ENCODE results near the gene CALHM2.

Gene CALHM2

GRCh38 chr10:103497161-103497915 lies 45.2 kb upstream of the CALHM2 start:
- no peaks in the 10 kb centered on the region for H3K36me3 ChIP-seq (ENCODE audit: control insufficient read depth, insufficient read depth, low read length)
- TF ChIP-seq CTCF (IDR thresholded peaks at IDR 0.05; ENCODE audit: insufficient read depth, low read length, poor library complexity, severe bottlenecking) = no peak
- no peak for DNase-seq (ENCODE audit: extremely low read depth, insufficient read length)
- peaks cover 5% of the 10 kb centered on the region for H3K27me3 ChIP-seq (replicated peaks; ENCODE audit: control insufficient read depth, insufficient read depth, low read length)
- no peak overlapping the region for H3K4me3 ChIP-seq (replicated peaks; ENCODE audit: low read depth, low read length)

- TF ChIP-seq CTCF (IDR thresholded peaks at IDR 0.05; ENCODE audit: insufficient read depth, low read length, poor library complexity, severe bottlenecking) = no peak
- Histone ChIP-seq H3K27me3 (replicated peaks; ENCODE audit: control insufficient read depth, insufficient read depth, low read length) (peaks cover 5% of the 10 kb centered on the region), H3K36me3 (ENCODE audit: control insufficient read depth, insufficient read depth, low read length) (no peaks in the 10 kb centered on the region), H3K4me3 (replicated peaks; ENCODE audit: low read depth, low read length) (no peak overlapping the region)
- no peak for DNase-seq (ENCODE audit: extremely low read depth, insufficient read length)
These were observed 43.2 kb upstream of the CALHM2 start for GRCh38 chr10:103495321-103495720.

GRCh38 chr10:103493916-103494877 lies 42.0 kb upstream of the CALHM2 start:
- no peak for TF ChIP-seq CTCF (IDR thresholded peaks at IDR 0.05; ENCODE audit: insufficient read depth, low read length, poor library complexity, severe bottlenecking)
- peak overlapping the region; percentile 39 for H3K4me3 ChIP-seq (replicated peaks; ENCODE audit: low read depth, low read length)
- H3K36me3 ChIP-seq (ENCODE audit: control insufficient read depth, insufficient read depth, low read length) = no peaks in the 10 kb centered on the region
- peaks cover 5% of the 10 kb centered on the region for H3K27me3 ChIP-seq (replicated peaks; ENCODE audit: control insufficient read depth, insufficient read depth, low read length)
- DNase-seq (ENCODE audit: extremely low read depth, insufficient read length) = peak; percentile 47

- Histone ChIP-seq H3K4me3 (replicated peaks; ENCODE audit: low read depth, low read length) (peak within 1 kb of the TSS; percentile 39), H3K27me3 (replicated peaks; ENCODE audit: control insufficient read depth, insufficient read depth, low read length) (peaks cover 5% of the 10 kb centered on the region), H3K36me3 (ENCODE audit: control insufficient read depth, insufficient read depth, low read length) (no peaks in the 10 kb centered on the region)
- DNase-seq (ENCODE audit: extremely low read depth, insufficient read length) = no peak
- no peak for TF ChIP-seq CTCF (IDR thresholded peaks at IDR 0.05; ENCODE audit: insufficient read depth, low read length, poor library complexity, severe bottlenecking)
These were observed 41.3 kb upstream of the CALHM2 start, which contains the start of gene NEURL1 for GRCh38 chr10:103493362-103493915. TSS of gene NEURL1 (plus strand) at chr10:103493705. CDS start at chr10:103494388, 683 bp downstream.

- peak overlapping the region; percentile 39 for H3K4me3 ChIP-seq (replicated peaks; ENCODE audit: low read depth, low read length)
- TF ChIP-seq CTCF (IDR thresholded peaks at IDR 0.05; ENCODE audit: insufficient read depth, low read length, poor library complexity, severe bottlenecking) = no peak
- DNase-seq (ENCODE audit: extremely low read depth, insufficient read length) = no peak
- H3K36me3 ChIP-seq (ENCODE audit: control insufficient read depth, insufficient read depth, low read length) = no peaks in the 10 kb centered on the region
- peaks cover 5% of the 10 kb centered on the region for H3K27me3 ChIP-seq (replicated peaks; ENCODE audit: control insufficient read depth, insufficient read depth, low read length)
These were observed 40.6 kb upstream of the CALHM2 start for GRCh38 chr10:103492655-103493261.

Measured in GM06990 (cell line).